Prostate gland (tissue), 2 donors: Measurements from ENCODE around the gene COL9A3.

Experiments used
- POLR2AphosphoS5 ChIP-seq: sonication (generic); formaldehyde crosslinking; IDR thresholded peaks from one replicate; pipeline ENCODE4 v1.6.1; 2017; ENCODE audit warnings: antibody characterized with exemption
- TF ChIP-seq, protein P1 (sequence below), 4 experiments: fragments of 200-600 bp in 2 of 4; fragments of 450-650 bp in 2 of 4; sonication (generic) in 2 of 4; IDR thresholded peaks; 1 replicate in 3 of 4; 2 replicates in 1 of 4; pipeline ENCODE4 v1.5.1; 2016 to 2019; ENCODE audit warnings: antibody characterized with exemption in 4 of 4, mild to moderate bottlenecking in 2 of 4, moderate library complexity in 2 of 4

DNA sequence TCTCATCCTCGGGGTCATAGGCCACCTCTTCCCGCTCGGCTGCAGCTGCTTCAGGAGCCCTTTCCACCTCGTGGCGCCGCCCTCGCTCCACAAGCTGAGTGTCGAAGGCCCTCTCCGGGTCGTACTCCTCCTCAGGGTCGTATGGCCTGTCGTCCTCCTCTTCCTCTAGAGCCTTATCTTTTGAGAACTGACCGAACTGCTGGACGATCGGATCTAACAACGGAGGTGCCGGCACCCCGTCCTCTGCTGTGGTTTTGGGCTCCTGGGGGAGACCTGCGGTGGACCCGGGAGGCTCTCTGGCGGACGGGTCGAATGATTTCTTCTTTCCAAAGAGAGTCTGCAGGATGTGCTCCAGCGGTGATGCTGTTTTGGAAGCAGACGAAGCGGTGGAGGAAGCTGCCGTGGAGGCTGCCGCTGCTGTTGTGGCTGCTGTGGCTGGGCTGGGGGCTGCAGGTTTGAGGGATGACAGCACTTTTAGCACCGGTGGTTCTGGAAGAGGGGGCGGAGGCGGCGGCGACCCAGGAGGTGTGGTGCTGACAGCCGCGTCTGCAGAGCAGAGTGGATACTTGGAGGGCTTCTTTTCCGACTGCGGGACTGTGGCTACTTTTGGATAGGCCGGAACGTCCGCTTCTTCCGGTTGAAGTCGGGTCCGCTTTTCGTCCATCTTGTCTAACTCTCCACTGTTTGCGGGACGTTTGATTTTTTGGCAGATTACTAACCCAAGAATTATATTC, 65.0 kb downstream of the COL9A3 start:
- TF ChIP-seq, protein P1, sequence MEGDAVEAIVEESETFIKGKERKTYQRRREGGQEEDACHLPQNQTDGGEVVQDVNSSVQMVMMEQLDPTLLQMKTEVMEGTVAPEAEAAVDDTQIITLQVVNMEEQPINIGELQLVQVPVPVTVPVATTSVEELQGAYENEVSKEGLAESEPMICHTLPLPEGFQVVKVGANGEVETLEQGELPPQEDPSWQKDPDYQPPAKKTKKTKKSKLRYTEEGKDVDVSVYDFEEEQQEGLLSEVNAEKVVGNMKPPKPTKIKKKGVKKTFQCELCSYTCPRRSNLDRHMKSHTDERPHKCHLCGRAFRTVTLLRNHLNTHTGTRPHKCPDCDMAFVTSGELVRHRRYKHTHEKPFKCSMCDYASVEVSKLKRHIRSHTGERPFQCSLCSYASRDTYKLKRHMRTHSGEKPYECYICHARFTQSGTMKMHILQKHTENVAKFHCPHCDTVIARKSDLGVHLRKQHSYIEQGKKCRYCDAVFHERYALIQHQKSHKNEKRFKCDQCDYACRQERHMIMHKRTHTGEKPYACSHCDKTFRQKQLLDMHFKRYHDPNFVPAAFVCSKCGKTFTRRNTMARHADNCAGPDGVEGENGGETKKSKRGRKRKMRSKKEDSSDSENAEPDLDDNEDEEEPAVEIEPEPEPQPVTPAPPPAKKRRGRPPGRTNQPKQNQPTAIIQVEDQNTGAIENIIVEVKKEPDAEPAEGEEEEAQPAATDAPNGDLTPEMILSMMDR (IDR thresholded peaks at IDR 0.05) = no peak
- no peak for TF ChIP-seq POLR2AphosphoS5
